ENCODE data around the gene ZFYVE26. TPM values are rescaled to one million over a fixed set of nuclear protein-coding genes. Genes with fewer than 3 reads are reported as not detected.

The ZFYVE26 gene
- total RNA-seq, 1 experiment from 2014 or later = 23.2 TPM

DNA sequence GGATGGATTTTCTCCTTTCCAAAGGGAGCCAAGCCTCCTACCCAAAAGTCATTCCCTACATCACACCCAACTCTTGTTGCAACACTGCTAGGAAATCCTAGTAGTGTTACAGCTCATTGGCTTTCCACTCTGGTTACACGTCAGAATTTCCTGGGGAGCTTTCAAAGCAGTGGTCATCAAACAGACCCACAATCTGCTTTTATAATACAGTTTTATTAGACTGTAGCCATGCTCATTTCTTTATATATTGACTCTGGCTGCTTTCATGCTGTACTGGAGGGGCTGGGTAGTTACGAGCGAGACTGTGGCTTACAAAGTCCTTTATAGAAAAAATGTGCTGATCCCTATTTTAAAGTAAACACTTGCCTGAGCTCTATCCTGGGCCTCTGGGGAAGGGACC is 34.3 kb downstream of the ZFYVE26 start:
- H3K4me1 ChIP-seq = no peaks in the 10 kb centered on the region
- peaks cover 5% of the 10 kb centered on the region for H3K36me3 ChIP-seq (ENCODE audit: control insufficient read depth, insufficient read depth, low read length)
- Mint-ChIP-seq H3K27ac (ENCODE audit: unreplicated experiment) (no peak overlapping the region), H3K27me3 (ENCODE audit: insufficient read depth, unreplicated experiment) (no peaks in the 10 kb centered on the region), H3K36me3 (ENCODE audit: insufficient read depth, unreplicated experiment) (peaks cover 8% of the 10 kb centered on the region), H3K4me1 (ENCODE audit: low read depth, unreplicated experiment) (no peaks in the 10 kb centered on the region), H3K4me3 (ENCODE audit: unreplicated experiment) (no peak overlapping the region), H3K9me3 (ENCODE audit: unreplicated experiment) (no peaks in the 10 kb centered on the region)
- no TSS peak for BruUV-seq (replicated peaks)
- H3K9me3 ChIP-seq = no peaks in the 10 kb centered on the region
- no peak for DNase-seq
- POLR2A ChIA-PET = no interaction called here
- intact Hi-C loops (cut with micrococcal nuclease; ENCODE audit: unreplicated experiment) = no loop called here
- no peaks in the 10 kb centered on the region for H3K27me3 ChIP-seq (replicated peaks; ENCODE audit: control insufficient read depth, insufficient read depth, low read length)
- H3K4me3 ChIP-seq (ENCODE audit: low read depth, low read length) = no peak overlapping the region
- CTCF ChIA-PET = interaction anchor here (0.6 kb wide), 1 partner anchor 1011 kb away, joined by 6 read pairs; the partner anchor contains the start of gene ZFP36L1
- no peak for TF ChIP-seq CTCF (IDR thresholded peaks at IDR 0.05; ENCODE audit: insufficient read depth in 1 of 2, low read depth in 1 of 2, low read length in 1 of 2, severe bottlenecking in 1 of 2, unreplicated experiment in 1 of 2)

- Histone ChIP-seq H3K36me3 (ENCODE audit: control insufficient read depth, insufficient read depth, low read length) (peaks cover 2% of the 10 kb centered on the region), H3K4me1 (no peaks in the 10 kb centered on the region), H3K27me3 (replicated peaks; ENCODE audit: control insufficient read depth, insufficient read depth, low read length) (no peaks in the 10 kb centered on the region), H3K9me3 (no peaks in the 10 kb centered on the region), H3K4me3 (ENCODE audit: low read depth, low read length) (no peak overlapping the region)
- no TSS peak for BruUV-seq (replicated peaks)
- Mint-ChIP-seq H3K9me3 (ENCODE audit: unreplicated experiment) (no peaks in the 10 kb centered on the region), H3K27me3 (ENCODE audit: insufficient read depth, unreplicated experiment) (no peaks in the 10 kb centered on the region), H3K4me3 (ENCODE audit: unreplicated experiment) (no peak overlapping the region), H3K36me3 (ENCODE audit: insufficient read depth, unreplicated experiment) (peaks cover 16% of the 10 kb centered on the region), H3K4me1 (ENCODE audit: low read depth, unreplicated experiment) (no peaks in the 10 kb centered on the region), H3K27ac (ENCODE audit: unreplicated experiment) (no peak overlapping the region)
- ChIA-PET CTCF (no interaction called here), POLR2A (no interaction called here)
- intact Hi-C loops (cut with micrococcal nuclease; ENCODE audit: unreplicated experiment) = no loop called here
- no peak for DNase-seq
- TF ChIP-seq CTCF (IDR thresholded peaks at IDR 0.05; ENCODE audit: insufficient read depth in 1 of 2, low read depth in 1 of 2, low read length in 1 of 2, severe bottlenecking in 1 of 2, unreplicated experiment in 1 of 2) = no peak
These were observed 37.6 kb downstream of the ZFYVE26 start for GRCh38 chr14:67778792-67779191.

DNA sequence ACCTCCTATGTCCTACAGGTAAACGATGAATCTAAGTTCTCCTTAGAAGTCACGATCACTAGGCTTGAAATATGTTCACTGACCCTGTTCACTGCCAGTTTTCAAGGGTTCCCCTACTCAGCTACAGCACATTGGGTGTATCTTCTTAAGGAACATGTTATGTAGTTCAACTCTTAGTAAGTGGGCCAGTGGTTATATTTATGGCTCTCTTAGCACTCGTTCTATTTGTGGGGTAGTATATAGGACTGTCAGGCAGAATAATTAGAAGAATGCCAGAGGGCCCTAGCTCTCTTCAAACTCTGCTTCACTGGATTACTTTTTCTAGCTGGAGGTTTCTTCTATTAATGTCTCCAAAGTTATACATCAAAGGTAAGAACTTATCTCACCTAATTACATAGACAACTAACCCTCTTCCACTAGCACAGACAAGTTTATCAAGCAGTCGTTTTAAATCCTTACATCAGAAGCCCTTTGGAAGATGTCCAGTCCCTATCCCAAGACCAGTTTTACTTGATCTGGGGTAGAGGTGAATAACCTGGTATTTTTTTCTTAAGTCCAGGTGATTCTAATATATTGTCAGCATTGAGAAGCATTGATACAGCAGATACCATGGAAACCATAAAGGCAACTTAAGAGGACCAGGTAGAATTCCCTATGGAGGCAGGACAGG is 39.6 kb downstream of the ZFYVE26 start:
- no peak for DNase-seq
- H3K36me3 Mint-ChIP-seq (ENCODE audit: insufficient read depth, unreplicated experiment) = peaks cover 31% of the 10 kb centered on the region
- no peaks in the 10 kb centered on the region for H3K4me1 Mint-ChIP-seq (ENCODE audit: low read depth, unreplicated experiment)
- Histone ChIP-seq H3K4me1 (no peaks in the 10 kb centered on the region), H3K27me3 (replicated peaks; ENCODE audit: control insufficient read depth, insufficient read depth, low read length) (no peaks in the 10 kb centered on the region), H3K36me3 (ENCODE audit: control insufficient read depth, insufficient read depth, low read length) (peaks cover 2% of the 10 kb centered on the region; the same call in 1 of the 2 replicates), H3K4me3 (ENCODE audit: low read depth, low read length) (no peak overlapping the region), H3K9me3 (no peaks in the 10 kb centered on the region)
- no peaks in the 10 kb centered on the region for H3K27me3 Mint-ChIP-seq (ENCODE audit: insufficient read depth, unreplicated experiment)
- BruUV-seq (replicated peaks) = no TSS peak
- POLR2A ChIA-PET = no interaction called here
- no peak overlapping the region for H3K27ac Mint-ChIP-seq (ENCODE audit: unreplicated experiment)
- intact Hi-C loops (cut with micrococcal nuclease; ENCODE audit: unreplicated experiment) = no loop called here
- TF ChIP-seq CTCF (IDR thresholded peaks at IDR 0.05; ENCODE audit: insufficient read depth in 1 of 2, low read depth in 1 of 2, low read length in 1 of 2, severe bottlenecking in 1 of 2, unreplicated experiment in 1 of 2) = no peak
- H3K9me3 Mint-ChIP-seq (ENCODE audit: unreplicated experiment) = no peaks in the 10 kb centered on the region
- CTCF ChIA-PET = no interaction called here
- H3K4me3 Mint-ChIP-seq (ENCODE audit: unreplicated experiment) = no peak overlapping the region

All from Caco-2 (cell line).